Endodermal cell (in vitro differentiated cells): Measurements from ENCODE around the gene ROR1. TPM values are rescaled to one million over a fixed set of nuclear protein-coding genes. Genes with fewer than 3 reads are reported as not detected.

Experiments used
- DNase-seq: peaks from one replicate; pipeline ENCODE4 v3.0.0-alpha.2; 2017
- H3K27ac ChIP-seq: 2 replicates; pipeline ENCODE4 v1.5.1; 2013; ENCODE audit warnings: mild to moderate bottlenecking, low read depth, low read length, moderate library complexity
- H3K27me3 ChIP-seq: 2 replicates; pipeline ENCODE4 v1.6.1; 2013; ENCODE audit warnings: mild to moderate bottlenecking, low read length, moderate library complexity; ENCODE audit not compliant: insufficient read depth, control insufficient read depth, poor library complexity, severe bottlenecking
- H3K36me3 ChIP-seq: 2 replicates; pipeline ENCODE4 v1.7.0; 2013; ENCODE audit warnings: mild to moderate bottlenecking, low read length, moderate library complexity; ENCODE audit not compliant: control insufficient read depth, insufficient read depth
- H3K4me1 ChIP-seq: one replicate; pipeline ENCODE4 v1.7.0; 2013; ENCODE audit warnings: low read length; ENCODE audit not compliant: control insufficient read depth, insufficient read depth
- H3K4me3 ChIP-seq: 2 replicates; pipeline ENCODE4 v1.5.1; 2013; ENCODE audit warnings: mild to moderate bottlenecking, low read length, moderate library complexity
- H3K9ac ChIP-seq: 2 replicates; pipeline ENCODE4 v1.6.1; 2013; ENCODE audit warnings: mild to moderate bottlenecking, low read length, moderate library complexity; ENCODE audit not compliant: poor library complexity, severe bottlenecking; ENCODE audit errors: extremely low read depth
- H3K9me3 ChIP-seq: 2 replicates; pipeline ENCODE4 v1.6.1; 2013; ENCODE audit warnings: mild to moderate bottlenecking, low read length, moderate library complexity; ENCODE audit not compliant: control insufficient read depth
- H3K27ac Mint-ChIP-seq: 2 replicates; pipeline ENCODE4 v1.8.0; 2020; ENCODE audit warnings: mixed read lengths
- H3K27me3 Mint-ChIP-seq: 2 replicates; pipeline ENCODE4 v1.8.0; 2021; ENCODE audit warnings: mild to moderate bottlenecking, mixed read lengths; ENCODE audit not compliant: insufficient read depth
- H3K36me3 Mint-ChIP-seq: 2 replicates; pipeline ENCODE4 v1.8.0; 2020; ENCODE audit warnings: low read depth, mixed read lengths
- H3K4me1 Mint-ChIP-seq: 2 replicates; pipeline ENCODE4 v1.8.0; 2020; ENCODE audit warnings: mixed read lengths
- H3K4me3 Mint-ChIP-seq: 2 replicates; pipeline ENCODE4 v1.8.0; 2020; ENCODE audit warnings: mild to moderate bottlenecking, moderate library complexity, mixed read lengths
- H3K9me3 Mint-ChIP-seq: 2 replicates; pipeline ENCODE4 v1.8.0; 2020; ENCODE audit warnings: mild to moderate bottlenecking, mixed read lengths
- CTCF ChIP-seq: fragments of 200-600 bp; sonication (generic); conservative IDR thresholded peaks from 2 replicates; pipeline ENCODE4 v1.5.0; 2021; ENCODE audit warnings: antibody characterized with exemption, mild to moderate bottlenecking
- WGBS, 2 experiments: methylation state at CpG; one replicate each; pipeline versions ENCODE4 v1.1.5 to v1.1.7; 2013; ENCODE audit warnings: missing lambda C conversion rate in 2 of 2, mixed read lengths in 1 of 2; ENCODE audit not compliant: insufficient coverage in 1 of 2, insufficient read length in 1 of 2; 5-methylcytosine and 5-hydroxymethylcytosine counted together
- total RNA-seq, 2 donors: library from RNA; stranded (reverse); fragmentation: NEBNext Ultra II Directional in 1 of 2; extraction: Animal tissue kit (Norgen Biotek cat#: 25700) in 1 of 2; gene quantifications; 2 replicates in 1 of 2; 3 replicates in 1 of 2; pipeline ENCODE4 v1.2.1, GENCODE V29; 2021

Gene ROR1
- total RNA-seq, 2 donors from 2014 or later = 77.4 to 77.9 TPM

- Histone ChIP-seq H3K9ac (no peak overlapping the region), H3K9me3 (no peaks in the 10 kb centered on the region), H3K27ac (no peak overlapping the region), H3K4me3 (no peak overlapping the region), H3K36me3 (peaks cover 2% of the 10 kb centered on the region), H3K27me3 (no peaks in the 10 kb centered on the region), H3K4me1 (peaks cover 10% of the 10 kb centered on the region)
- TF ChIP-seq CTCF = no peak
- DNase-seq = no peak
- Mint-ChIP-seq H3K36me3 (peaks cover 11% of the 10 kb centered on the region), H3K9me3 (no peaks in the 10 kb centered on the region), H3K27ac (no peak overlapping the region), H3K4me1 (peaks cover 14% of the 10 kb centered on the region), H3K27me3 (no peaks in the 10 kb centered on the region), H3K4me3 (no peak overlapping the region)
These were observed 320.1 kb downstream of the ROR1 start for GRCh38 chr1:64093941-64094340.

GRCh38 chr1:64095832-64096231, 322.0 kb downstream of the ROR1 start:
- peaks cover 10% of the 10 kb centered on the region for H3K4me1 ChIP-seq
- DNase-seq = no peak
- H3K27me3 Mint-ChIP-seq = no peaks in the 10 kb centered on the region
- peaks cover 5% of the 10 kb centered on the region for H3K36me3 ChIP-seq
- no peak overlapping the region for H3K27ac Mint-ChIP-seq
- no peaks in the 10 kb centered on the region for H3K27me3 ChIP-seq
- no peaks in the 10 kb centered on the region for H3K9me3 Mint-ChIP-seq
- peaks cover 5% of the 10 kb centered on the region for H3K36me3 Mint-ChIP-seq
- WGBS, 2 experiments = 85 to 100% methylated on average over 1 of the region's 1 CpG
- TF ChIP-seq CTCF = no peak
- no peak overlapping the region for H3K27ac ChIP-seq
- H3K4me3 Mint-ChIP-seq = no peak overlapping the region
- no peaks in the 10 kb centered on the region for H3K9me3 ChIP-seq
- no peak overlapping the region for H3K4me3 ChIP-seq
- H3K4me1 Mint-ChIP-seq = peaks cover 16% of the 10 kb centered on the region
- H3K9ac ChIP-seq = no peak overlapping the region

GRCh38 chr1:64097859-64098258, 324.0 kb downstream of the ROR1 start:
- Histone ChIP-seq H3K27me3 (no peaks in the 10 kb centered on the region), H3K36me3 (peaks cover 5% of the 10 kb centered on the region), H3K27ac (no peak overlapping the region), H3K4me1 (peaks cover 10% of the 10 kb centered on the region), H3K4me3 (no peak overlapping the region), H3K9me3 (no peaks in the 10 kb centered on the region), H3K9ac (no peak overlapping the region)
- Mint-ChIP-seq H3K4me3 (no peak overlapping the region), H3K4me1 (peaks cover 14% of the 10 kb centered on the region), H3K9me3 (no peaks in the 10 kb centered on the region), H3K36me3 (peaks cover 5% of the 10 kb centered on the region), H3K27me3 (no peaks in the 10 kb centered on the region), H3K27ac (peak overlapping the region; percentile 15)
- 67 to 85% methylated on average over 3 to 4 of the region's 4 CpGs for WGBS, 2 experiments
- no peak for TF ChIP-seq CTCF
- DNase-seq = no peak
